IMR-90 (cell line): ENCODE results near the gene CHCT1. TPM values are rescaled to one million over a fixed set of nuclear protein-coding genes. Genes with fewer than 3 reads are reported as not detected.

ENCODE experiments used
- ATAC-seq: fragments of 200-7000 bp; cut with Tn5 transposase; 2 replicates; pipeline ENCODE4 v1.9.1; 2020; ENCODE audit warnings: low read depth, mild to moderate bottlenecking, moderate library complexity
- BruUV-seq: library from RNA; stranded (reverse); fragments of 400-500 nt; replicated peaks from 2 replicates; lab custom pipeline; 2021; lab: Mats Ljungman, UMichigan
- CTCF ChIA-PET: fragments of 300-600 bp; formaldehyde crosslinking; extraction: SDS; loops from one replicate; lab custom pipeline; 2021; ENCODE audit warnings: antibody characterized with exemption; lab: Yijun Ruan, JAX
- POLR2A ChIA-PET: fragments of 300-600 bp; sonication (Branson Sonifier 250); formaldehyde crosslinking; loops from one replicate; lab custom pipeline; 2022; ENCODE audit warnings: antibody characterized with exemption; ENCODE audit not compliant: unreplicated experiment; lab: Charles Lee
- DNase-seq: peaks from one replicate; pipeline ENCODE4 v3.0.0; 2013
- H2AFZ ChIP-seq: replicated peaks from 2 replicates; pipeline ENCODE3; 2013; ENCODE audit warnings: low read length, mild to moderate bottlenecking; ENCODE audit not compliant: poor library complexity
- H2AK5ac ChIP-seq: 2 replicates; pipeline ENCODE4 v1.6.1; 2013; ENCODE audit warnings: low read depth, low read length, inconsistent platforms
- H2AK9ac ChIP-seq: replicated peaks from 2 replicates; pipeline ENCODE3; 2013; ENCODE audit warnings: mild to moderate bottlenecking, low read depth, low read length, moderate library complexity; ENCODE audit not compliant: poor library complexity
- H2BK120ac ChIP-seq: 2 replicates; pipeline ENCODE4 v1.6.1; 2013; ENCODE audit warnings: low read depth, low read length, inconsistent platforms
- H2BK15ac ChIP-seq: 3 replicates; pipeline ENCODE4 v1.6.1; 2013; ENCODE audit warnings: low read depth, low read length, inconsistent platforms
- H2BK20ac ChIP-seq: 2 replicates; pipeline ENCODE4 v1.6.1; 2013; ENCODE audit warnings: low read depth, mild to moderate bottlenecking, inconsistent platforms, low read length, moderate library complexity
- H2BK5ac ChIP-seq: 2 replicates; pipeline ENCODE4 v1.6.1; 2013; ENCODE audit warnings: mild to moderate bottlenecking, low read depth, low read length, inconsistent platforms; ENCODE audit not compliant: poor library complexity, severe bottlenecking
- H3K14ac ChIP-seq: replicated peaks from 2 replicates; pipeline ENCODE4 v1.6.1; 2013; ENCODE audit warnings: low read depth, low read length, inconsistent platforms
- H3K18ac ChIP-seq: 2 replicates; pipeline ENCODE4 v1.6.1; 2013; ENCODE audit warnings: low read depth, low read length, control low read depth
- H3K23ac ChIP-seq: 2 replicates; pipeline ENCODE4 v1.6.1; 2013; ENCODE audit warnings: low read depth, low read length, inconsistent platforms
- H3K27ac ChIP-seq: 2 replicates; pipeline ENCODE4 v1.5.1; 2013; ENCODE audit warnings: mild to moderate bottlenecking, control low read depth, low read length; ENCODE audit not compliant: insufficient read depth
- H3K27me3 ChIP-seq: 2 replicates; pipeline ENCODE4 v1.6.1; 2013; ENCODE audit warnings: low read length; ENCODE audit not compliant: control insufficient read depth, insufficient read depth
- H3K36me3 ChIP-seq: 2 replicates; pipeline ENCODE4 v1.6.1; 2013; ENCODE audit warnings: low read length, mixed read lengths; ENCODE audit not compliant: control insufficient read depth, insufficient read depth
- H3K4ac ChIP-seq: 2 replicates; pipeline ENCODE4 v1.6.1; 2013; ENCODE audit warnings: low read depth, low read length, inconsistent platforms
- H3K4me1 ChIP-seq: 2 replicates; pipeline ENCODE4 v1.6.1; 2013; ENCODE audit warnings: low read length, mixed read lengths; ENCODE audit not compliant: control insufficient read depth, insufficient read depth
- H3K4me2 ChIP-seq: 2 replicates; pipeline ENCODE4 v1.6.1; 2013; ENCODE audit warnings: low read depth, mild to moderate bottlenecking, control low read depth, low read length, moderate library complexity
- H3K4me3 ChIP-seq: 2 replicates; pipeline ENCODE4 v1.5.1; 2013; ENCODE audit warnings: low read depth, mild to moderate bottlenecking, control low read depth, low read length, moderate library complexity; ENCODE audit not compliant: insufficient read depth
- H3K56ac ChIP-seq: 2 replicates; pipeline ENCODE4 v1.6.1; 2013; ENCODE audit warnings: low read length, inconsistent platforms; ENCODE audit not compliant: insufficient read depth; ENCODE audit errors: extremely low read depth
- H3K79me1 ChIP-seq, 2 experiments: 2 replicates each; pipeline ENCODE4 v1.6.1; 2013; ENCODE audit warnings: low read length in 2 of 2, inconsistent platforms in 1 of 2, low read depth in 1 of 2
- H3K9ac ChIP-seq: 2 replicates; pipeline ENCODE4 v1.6.1; 2013; ENCODE audit warnings: low read depth, low read length, control low read depth
- H3K9me1 ChIP-seq: 2 replicates; pipeline ENCODE4 v1.6.1; 2013; ENCODE audit warnings: low read length, inconsistent platforms; ENCODE audit not compliant: insufficient read depth
- H3K9me3 ChIP-seq: 2 replicates; pipeline ENCODE4 v1.6.1; 2013; ENCODE audit warnings: low read length; ENCODE audit not compliant: control insufficient read depth, insufficient read depth
- H4K20me1 ChIP-seq: 2 replicates; pipeline ENCODE4 v1.6.1; 2013; ENCODE audit warnings: low read length, inconsistent platforms; ENCODE audit not compliant: insufficient read depth
- H4K5ac ChIP-seq: 2 replicates; pipeline ENCODE4 v1.6.1; 2013; ENCODE audit warnings: mild to moderate bottlenecking, low read depth, low read length, control low read depth
- H4K8ac ChIP-seq, 2 experiments: 2 replicates each; pipeline ENCODE4 v1.6.1; 2013; ENCODE audit warnings: low read depth in 2 of 2, low read length in 2 of 2, control low read depth in 1 of 2, inconsistent platforms in 1 of 2
- H4K91ac ChIP-seq: 2 replicates; pipeline ENCODE4 v1.6.1; 2013; ENCODE audit warnings: low read depth, low read length, inconsistent platforms; ENCODE audit not compliant: insufficient read depth
- MAZ ChIP-seq: IDR thresholded peaks from 2 replicates; pipeline ENCODE4 v1.6.1; 2012; ENCODE audit warnings: low read depth, mild to moderate bottlenecking, low read length, improper control_type of control experiment, moderate library complexity, borderline replicate concordance
- NFE2L2 ChIP-seq: fragments of 150-350 bp; IDR thresholded peaks from 2 replicates; pipeline ENCODE4 v1.6.1; 2016; ENCODE audit warnings: low read depth, mild to moderate bottlenecking, low read length
- RAD21 ChIP-seq: IDR thresholded peaks from 2 replicates; pipeline ENCODE4 v1.6.1; 2012; ENCODE audit warnings: low read length, improper control_type of control experiment
- RCOR1 ChIP-seq: IDR thresholded peaks from 2 replicates; pipeline ENCODE4 v1.6.1; 2012; ENCODE audit warnings: mild to moderate bottlenecking, low read length, improper control_type of control experiment; ENCODE audit not compliant: insufficient replicate concordance
- RFX5 ChIP-seq: IDR thresholded peaks from 2 replicates; pipeline ENCODE4 v1.8.0; 2012; ENCODE audit warnings: low read depth, mild to moderate bottlenecking, low read length, moderate library complexity
- SMC3 ChIP-seq: fragments of 150-350 bp; IDR thresholded peaks from 2 replicates; pipeline ENCODE4 v1.6.1; 2016; ENCODE audit warnings: low read depth, mild to moderate bottlenecking, antibody characterized with exemption, low read length, moderate library complexity
- WGBS, 2 experiments: methylation state at CpG; one replicate each; pipeline versions ENCODE4 v1.1.5 to v1.1.7; 2013; ENCODE audit warnings: missing lambda C conversion rate in 2 of 2; ENCODE audit not compliant: insufficient read length in 1 of 2; ENCODE audit errors: extremely low coverage in 2 of 2; 5-methylcytosine and 5-hydroxymethylcytosine counted together
- dilution Hi-C: fragments of 300-500 bp; cut with HindIII; formaldehyde crosslinking; loops from one replicate; pipeline ENCODE4 v1.14.3; 2018; ENCODE audit warnings: low sequenced_read_pairs; ENCODE audit not compliant: unreplicated experiment
- in situ Hi-C: fragments of 300-500 bp; cut with MboI; formaldehyde crosslinking; loops from 3 replicates; pipeline ENCODE4 v1.14.3; 2019; ENCODE audit warnings: low sequenced_read_pairs, inconsistent platforms, mixed read lengths
- intact Hi-C: fragments of 100-400 bp; cut with micrococcal nuclease; formaldehyde crosslinking; loops from 2 replicates; pipeline ENCODE4 v1.10.0; 2022
- polyA plus RNA-seq, 3 experiments: library from polyadenylated mRNA; depleted of rRNA; stranded (reverse); fragments of >200 nt; gene quantifications; 2 replicates each; pipeline ENCODE4 v1.2.3, GENCODE V29; 2012; ENCODE audit warnings: low replicate concordance in 1 of 3
- total RNA-seq: library from RNA; depleted of rRNA; stranded (reverse); fragments of >200 nt; gene quantifications from 2 replicates; pipeline ENCODE4 v1.2.3, GENCODE V29; 2012

CHCT1 gene
- total and polyA plus RNA-seq, 2 of the 4 experiments (the other 2 are of a cell fraction): not detected

- H4K5ac ChIP-seq: no peak overlapping the region
- H3K27me3 ChIP-seq: peaks cover 2% of the 10 kb centered on the region
- no peak overlapping the region for H3K14ac ChIP-seq
- intact Hi-C loops (no loop called here), dilution Hi-C loops (no loop called here), in situ Hi-C loops (loop anchor here (25.0 kb wide), 1 partner anchor 278 kb away; the partner anchor contains the start of gene CA4)
- H4K8ac ChIP-seq: no peak overlapping the region
- H3K56ac ChIP-seq: no peak overlapping the region
- no peak overlapping the region for H3K18ac ChIP-seq
- no peaks in the 10 kb centered on the region for H4K20me1 ChIP-seq
- H2BK120ac ChIP-seq: no peak overlapping the region
- H3K4ac ChIP-seq: no peak overlapping the region
- H3K4me1 ChIP-seq: no peaks in the 10 kb centered on the region
- no peaks in the 10 kb centered on the region for H3K36me3 ChIP-seq
- ATAC-seq: no peak
- H3K9me1 ChIP-seq: no peaks in the 10 kb centered on the region
- no peak overlapping the region for H2BK20ac ChIP-seq
- H3K4me3 ChIP-seq: no peak overlapping the region
- POLR2A ChIA-PET: no interaction called here
- no peak overlapping the region for H2BK5ac ChIP-seq
- TF ChIP-seq NFE2L2: no peak
- no peak for TF ChIP-seq RFX5
- TF ChIP-seq RCOR1: no peak
- no peak for TF ChIP-seq SMC3
- no peak for TF ChIP-seq RAD21
- no peak for TF ChIP-seq MAZ
- WGBS, 2 experiments: no CpG with 5 or more reads among the region's 1 CpG
- no peak overlapping the region for H2BK15ac ChIP-seq
- no TSS peak for BruUV-seq
- H2AFZ ChIP-seq: no peak overlapping the region
- H3K4me2 ChIP-seq: no peak overlapping the region
- no peak overlapping the region for H3K9ac ChIP-seq
- DNase-seq: no peak
- no peak overlapping the region for H2AK9ac ChIP-seq
- no peaks in the 10 kb centered on the region for H3K9me3 ChIP-seq
- H4K91ac ChIP-seq: no peak overlapping the region
- CTCF ChIA-PET: no interaction called here
- no peak overlapping the region for H3K27ac ChIP-seq
- H3K79me1 ChIP-seq: no peaks in the 10 kb centered on the region
- no peak overlapping the region for H2AK5ac ChIP-seq
- H3K23ac ChIP-seq: no peak overlapping the region
Measured at GRCh38 chr17:60415146-60415545, 7.1 kb upstream of the CHCT1 start.
